Measurements from ENCODE around the gene PUDP.
A peak's percentile ranks its signal among the peaks of the same experiment; 100 is the strongest.

PUDP gene

GRCh38 chrX:7077241-7078230 is 70.4 kb downstream of the PUDP start:
- peaks cover 0 to 11% of the 10 kb centered on the region in 2 donors for H3K4me1 ChIP-seq (ENCODE audit: control insufficient read depth in 2 of 2, insufficient read depth in 2 of 2, low read length in 2 of 2)
- H3K9me3 ChIP-seq (ENCODE audit: control insufficient read depth in 2 of 2, low read length in 2 of 2): peaks cover 0 to 3% of the 10 kb centered on the region in 2 donors
- H3K4me3 ChIP-seq (ENCODE audit: low read length in 2 of 2): no peak overlapping the region
- H3K9ac ChIP-seq (ENCODE audit: low read depth in 1 of 2, low read length in 2 of 2): no peak overlapping the region
- no peaks in the 10 kb centered on the region for H3K27me3 ChIP-seq (ENCODE audit: control insufficient read depth in 2 of 2, insufficient read depth in 2 of 2, low read length in 2 of 2)
- no peak overlapping the region for H3K27ac ChIP-seq (ENCODE audit: low read depth in 2 of 2, low read length in 2 of 2)
- H3K36me3 ChIP-seq (ENCODE audit: control insufficient read depth in 2 of 2, insufficient read depth in 2 of 2, low read length in 2 of 2): peaks cover 5 to 14% of the 10 kb centered on the region in 2 donors

- H3K36me3 ChIP-seq (ENCODE audit: control insufficient read depth in 2 of 2, insufficient read depth in 2 of 2, low read length in 2 of 2): peaks cover 5 to 14% of the 10 kb centered on the region in 2 donors
- H3K27ac ChIP-seq (ENCODE audit: low read depth in 2 of 2, low read length in 2 of 2): no peak overlapping the region
- peaks cover 0 to 11% of the 10 kb centered on the region in 2 donors for H3K4me1 ChIP-seq (ENCODE audit: control insufficient read depth in 2 of 2, insufficient read depth in 2 of 2, low read length in 2 of 2)
- peaks cover 0 to 3% of the 10 kb centered on the region in 2 donors for H3K9me3 ChIP-seq (ENCODE audit: control insufficient read depth in 2 of 2, low read length in 2 of 2)
- no peak overlapping the region for H3K4me3 ChIP-seq (ENCODE audit: low read length in 2 of 2)
- H3K9ac ChIP-seq (ENCODE audit: low read depth in 1 of 2, low read length in 2 of 2): no peak overlapping the region
- H3K27me3 ChIP-seq (ENCODE audit: control insufficient read depth in 2 of 2, insufficient read depth in 2 of 2, low read length in 2 of 2): no peaks in the 10 kb centered on the region
These were observed 71.7 kb downstream of the PUDP start for GRCh38 chrX:7076245-7076661.

GRCh38 chrX:7074908-7075204 is 73.1 kb downstream of the PUDP start:
- H3K27me3 ChIP-seq (ENCODE audit: control insufficient read depth in 2 of 2, insufficient read depth in 2 of 2, low read length in 2 of 2): no peaks in the 10 kb centered on the region

GRCh38 chrX:7074148-7074907 is 73.6 kb downstream of the PUDP start:
- Histone ChIP-seq H3K4me1 (ENCODE audit: control insufficient read depth in 2 of 2, insufficient read depth in 2 of 2, low read length in 2 of 2) (peaks cover 0 to 11% of the 10 kb centered on the region in 2 donors), H3K9ac (ENCODE audit: low read depth in 1 of 2, low read length in 2 of 2) (no peak overlapping the region), H3K36me3 (ENCODE audit: control insufficient read depth in 2 of 2, insufficient read depth in 2 of 2, low read length in 2 of 2) (peaks cover 5 to 14% of the 10 kb centered on the region in 2 donors), H3K4me3 (ENCODE audit: low read length in 2 of 2) (no peak overlapping the region), H3K27ac (ENCODE audit: low read depth in 2 of 2, low read length in 2 of 2) (peak overlapping the region; percentile 28 to 66), H3K9me3 (ENCODE audit: control insufficient read depth in 2 of 2, low read length in 2 of 2) (peaks cover 0 to 3% of the 10 kb centered on the region in 2 donors), H3K27me3 (ENCODE audit: control insufficient read depth in 2 of 2, insufficient read depth in 2 of 2, low read length in 2 of 2) (no peaks in the 10 kb centered on the region)

More at GRCh38 chrX:7074908-7075204, 73.1 kb downstream of the PUDP start:
- Histone ChIP-seq H3K9ac (ENCODE audit: low read depth in 1 of 2, low read length in 2 of 2) (no peak overlapping the region), H3K4me1 (ENCODE audit: control insufficient read depth in 2 of 2, insufficient read depth in 2 of 2, low read length in 2 of 2) (peaks cover 0 to 11% of the 10 kb centered on the region in 2 donors), H3K9me3 (ENCODE audit: control insufficient read depth in 2 of 2, low read length in 2 of 2) (peaks cover 0 to 3% of the 10 kb centered on the region in 2 donors), H3K4me3 (ENCODE audit: low read length in 2 of 2) (no peak overlapping the region), H3K27ac (ENCODE audit: low read depth in 2 of 2, low read length in 2 of 2) (peak overlapping the region; percentile 21 to 43), H3K36me3 (ENCODE audit: control insufficient read depth in 2 of 2, insufficient read depth in 2 of 2, low read length in 2 of 2) (peaks cover 5 to 14% of the 10 kb centered on the region in 2 donors)

GRCh38 chrX:7073336-7073735 is 74.6 kb downstream of the PUDP start:
- peaks cover 5 to 14% of the 10 kb centered on the region in 2 donors for H3K36me3 ChIP-seq (ENCODE audit: control insufficient read depth in 2 of 2, insufficient read depth in 2 of 2, low read length in 2 of 2)
- no peak overlapping the region for H3K9ac ChIP-seq (ENCODE audit: low read depth in 1 of 2, low read length in 2 of 2)
- H3K4me1 ChIP-seq (ENCODE audit: control insufficient read depth in 2 of 2, insufficient read depth in 2 of 2, low read length in 2 of 2): peaks cover 0 to 11% of the 10 kb centered on the region in 2 donors
- H3K9me3 ChIP-seq (ENCODE audit: control insufficient read depth in 2 of 2, low read length in 2 of 2): no peaks in the 10 kb centered on the region
- H3K27me3 ChIP-seq (ENCODE audit: control insufficient read depth in 2 of 2, insufficient read depth in 2 of 2, low read length in 2 of 2): no peaks in the 10 kb centered on the region
- H3K27ac ChIP-seq (ENCODE audit: low read depth in 2 of 2, low read length in 2 of 2): no peak overlapping the region
- H3K4me3 ChIP-seq (ENCODE audit: low read length in 2 of 2): no peak overlapping the region

- no peaks in the 10 kb centered on the region for H3K9me3 ChIP-seq (ENCODE audit: control insufficient read depth in 2 of 2, low read length in 2 of 2)
- peaks cover 5 to 14% of the 10 kb centered on the region in 2 donors for H3K36me3 ChIP-seq (ENCODE audit: control insufficient read depth in 2 of 2, insufficient read depth in 2 of 2, low read length in 2 of 2)
- H3K27me3 ChIP-seq (ENCODE audit: control insufficient read depth in 2 of 2, insufficient read depth in 2 of 2, low read length in 2 of 2): no peaks in the 10 kb centered on the region
- H3K4me3 ChIP-seq (ENCODE audit: low read length in 2 of 2): no peak overlapping the region
- H3K4me1 ChIP-seq (ENCODE audit: control insufficient read depth in 2 of 2, insufficient read depth in 2 of 2, low read length in 2 of 2): peaks cover 0 to 11% of the 10 kb centered on the region in 2 donors
- H3K27ac ChIP-seq (ENCODE audit: low read depth in 2 of 2, low read length in 2 of 2): no peak overlapping the region
- no peak overlapping the region for H3K9ac ChIP-seq (ENCODE audit: low read depth in 1 of 2, low read length in 2 of 2)
These were observed 75.1 kb downstream of the PUDP start for GRCh38 chrX:7072856-7073255.

- Histone ChIP-seq H3K27ac (ENCODE audit: low read depth in 2 of 2, low read length in 2 of 2) (no peak overlapping the region), H3K4me1 (ENCODE audit: control insufficient read depth in 2 of 2, insufficient read depth in 2 of 2, low read length in 2 of 2) (peaks cover 0 to 11% of the 10 kb centered on the region in 2 donors)
These were observed 76.6 kb downstream of the PUDP start for GRCh38 chrX:7071390-7071789.

GRCh38 chrX:7069556-7069955 is 78.4 kb downstream of the PUDP start:
- peaks cover 3 to 8% of the 10 kb centered on the region in 2 donors for H3K36me3 ChIP-seq (ENCODE audit: control insufficient read depth in 2 of 2, insufficient read depth in 2 of 2, low read length in 2 of 2)
- H3K27ac ChIP-seq (ENCODE audit: low read depth in 2 of 2, low read length in 2 of 2): no peak overlapping the region
- peaks cover 0 to 7% of the 10 kb centered on the region in 2 donors for H3K4me1 ChIP-seq (ENCODE audit: control insufficient read depth in 2 of 2, insufficient read depth in 2 of 2, low read length in 2 of 2)
- no peaks in the 10 kb centered on the region for H3K9me3 ChIP-seq (ENCODE audit: control insufficient read depth in 2 of 2, low read length in 2 of 2)
- no peak overlapping the region for H3K4me3 ChIP-seq (ENCODE audit: low read length in 2 of 2)
- no peak overlapping the region for H3K9ac ChIP-seq (ENCODE audit: low read depth in 1 of 2, low read length in 2 of 2)
- no peaks in the 10 kb centered on the region for H3K27me3 ChIP-seq (ENCODE audit: control insufficient read depth in 2 of 2, insufficient read depth in 2 of 2, low read length in 2 of 2)

More at GRCh38 chrX:7071390-7071789, 76.6 kb downstream of the PUDP start:
- peaks cover 6 to 13% of the 10 kb centered on the region in 2 donors for H3K36me3 ChIP-seq (ENCODE audit: control insufficient read depth in 2 of 2, insufficient read depth in 2 of 2, low read length in 2 of 2)
- no peak overlapping the region for H3K9ac ChIP-seq (ENCODE audit: low read depth in 1 of 2, low read length in 2 of 2)
- no peaks in the 10 kb centered on the region for H3K9me3 ChIP-seq (ENCODE audit: control insufficient read depth in 2 of 2, low read length in 2 of 2)
- H3K27me3 ChIP-seq (ENCODE audit: control insufficient read depth in 2 of 2, insufficient read depth in 2 of 2, low read length in 2 of 2): no peaks in the 10 kb centered on the region
- H3K4me3 ChIP-seq (ENCODE audit: low read length in 2 of 2): no peak overlapping the region

- Histone ChIP-seq H3K4me3 (ENCODE audit: low read length in 2 of 2) (no peak overlapping the region), H3K4me1 (ENCODE audit: control insufficient read depth in 2 of 2, insufficient read depth in 2 of 2, low read length in 2 of 2) (peaks cover 0 to 5% of the 10 kb centered on the region in 2 donors), H3K27ac (ENCODE audit: low read depth in 2 of 2, low read length in 2 of 2) (no peak overlapping the region), H3K27me3 (ENCODE audit: control insufficient read depth in 2 of 2, insufficient read depth in 2 of 2, low read length in 2 of 2) (no peaks in the 10 kb centered on the region), H3K36me3 (ENCODE audit: control insufficient read depth in 2 of 2, insufficient read depth in 2 of 2, low read length in 2 of 2) (peaks cover 3 to 8% of the 10 kb centered on the region in 2 donors), H3K9me3 (ENCODE audit: control insufficient read depth in 2 of 2, low read length in 2 of 2) (no peaks in the 10 kb centered on the region), H3K9ac (ENCODE audit: low read depth in 1 of 2, low read length in 2 of 2) (no peak overlapping the region)
These were observed 79.0 kb downstream of the PUDP start for GRCh38 chrX:7068939-7069367.

GRCh38 chrX:7067256-7067655 is 80.7 kb downstream of the PUDP start:
- Histone ChIP-seq H3K36me3 (ENCODE audit: control insufficient read depth in 2 of 2, insufficient read depth in 2 of 2, low read length in 2 of 2) (peaks cover 0 to 8% of the 10 kb centered on the region in 2 donors), H3K27ac (ENCODE audit: low read depth in 2 of 2, low read length in 2 of 2) (no peak overlapping the region), H3K9me3 (ENCODE audit: control insufficient read depth in 2 of 2, low read length in 2 of 2) (no peaks in the 10 kb centered on the region), H3K4me3 (ENCODE audit: low read length in 2 of 2) (no peak overlapping the region), H3K27me3 (ENCODE audit: control insufficient read depth in 2 of 2, insufficient read depth in 2 of 2, low read length in 2 of 2) (no peaks in the 10 kb centered on the region), H3K9ac (ENCODE audit: low read depth in 1 of 2, low read length in 2 of 2) (no peak overlapping the region), H3K4me1 (ENCODE audit: control insufficient read depth in 2 of 2, insufficient read depth in 2 of 2, low read length in 2 of 2) (no peaks in the 10 kb centered on the region)
